Gastroesophageal sphincter (tissue), 3 donors: ENCODE data around the gene KCNK4.

Experiments used
- CTCF ChIP-seq, 4 experiments: fragments of 200-600 bp in 2 of 4; fragments of 450-650 bp in 2 of 4; sonication (generic) in 1 of 4; IDR thresholded peaks; one replicate each; pipeline ENCODE4 v1.5.1; 2017 to 2019; ENCODE audit warnings: antibody characterized with exemption in 4 of 4, mild to moderate bottlenecking in 2 of 4, moderate library complexity in 2 of 4
- EP300 ChIP-seq: sonication (generic); formaldehyde crosslinking; IDR thresholded peaks from one replicate; pipeline ENCODE4 v1.6.1; 2017; ENCODE audit warnings: antibody characterized with exemption, mild to moderate bottlenecking
- POLR2A ChIP-seq, 2 donors: fragments of 450-650 bp; IDR thresholded peaks; one replicate each; pipeline ENCODE4 v1.6.1; 2017; ENCODE audit warnings: antibody characterized with exemption in 2 of 2, mild to moderate bottlenecking in 2 of 2, moderate library complexity in 1 of 2
- POLR2AphosphoS5 ChIP-seq: sonication (generic); formaldehyde crosslinking; IDR thresholded peaks from one replicate; pipeline ENCODE4 v1.6.1; 2017; ENCODE audit warnings: antibody characterized with exemption

- TF ChIP-seq CTCF (IDR thresholded peaks at IDR 0.05) (peak in 3 of 4 experiments; percentile 70 to 76 (median 73)), POLR2A (IDR thresholded peaks at IDR 0.05) (peak in 1 of 2 donors; percentile 20), EP300 (no peak), POLR2AphosphoS5 (peak; percentile 64)
Observed at GRCh38 chr11:64341851-64342791, 51.0 kb downstream of the KCNK4 start.
